HCEC 1CT (cell line): ENCODE measurements around the gene DDX53.

Source experiments
- DNase-seq: peaks from one replicate; pipeline ENCODE4 v3.0.0-alpha.2; 2017

Gene DDX53

DNA sequence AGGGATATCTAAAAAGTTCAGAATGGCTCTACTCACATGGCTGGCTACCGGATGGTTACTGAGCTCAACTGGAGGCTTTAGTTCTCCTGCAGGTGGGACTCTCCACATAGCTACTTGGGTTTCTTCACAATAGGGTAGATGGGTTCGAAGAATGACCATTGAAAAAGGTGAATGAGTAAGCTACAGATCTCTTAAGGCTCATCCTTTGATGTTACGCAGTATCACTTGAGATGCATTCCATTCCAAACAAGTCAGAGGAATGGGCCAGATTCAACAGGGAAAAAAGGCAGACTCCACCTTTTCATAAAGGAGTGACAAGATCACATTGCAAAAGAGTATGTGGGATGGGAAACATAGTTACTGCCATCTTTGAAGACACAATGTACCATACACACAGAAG lies 52.6 kb downstream of the DDX53 start:
- DNase-seq = no peak
